HG03159 (cell line): Measurements from ENCODE around the gene SPTLC3.
A peak's percentile ranks its signal among the peaks of the same experiment; 100 is the strongest.
"Not testable (repeated sequence)": the region's sequence is repeated elsewhere in the genome, so short reads cannot be mapped to it uniquely, and the experiment has no call there.

Source experiments
- ATAC-seq: cut with Tn5 transposase; IDR thresholded peaks from one replicate; pipeline ENCODE4 v1.9.1; 2021; ENCODE audit warnings: mild to moderate bottlenecking, moderate library complexity; ENCODE audit not compliant: unreplicated experiment

SPTLC3 gene

GRCh38 chr20:13008761-13009681 lies at the start of gene SPTLC3:
SPTLC3 (plus strand) TSS chr20:13008972; CDS start chr20:13009268, 296 bp downstream.
- peak; percentile 45 for ATAC-seq

- no peak for ATAC-seq
Measured at GRCh38 chr20:12961725-12962124, 47.0 kb upstream of the SPTLC3 start.

- no peak for ATAC-seq
Measured at GRCh38 chr20:12962895-12963294, 45.9 kb upstream of the SPTLC3 start.

GRCh38 chr20:12963416-12963815 lies 45.4 kb upstream of the SPTLC3 start:
- no peak for ATAC-seq

GRCh38 chr20:12965212-12965869 lies 43.4 kb upstream of the SPTLC3 start:
- no peak for ATAC-seq

- ATAC-seq = no peak
Measured at GRCh38 chr20:12965870-12966251, 42.9 kb upstream of the SPTLC3 start.

- no peak for ATAC-seq
Measured at GRCh38 chr20:12966468-12967085, 42.2 kb upstream of the SPTLC3 start.

- ATAC-seq = no peak
Measured at GRCh38 chr20:12967932-12968331, 40.8 kb upstream of the SPTLC3 start.

- no peak for ATAC-seq
Measured at GRCh38 chr20:12968472-12968871, 40.3 kb upstream of the SPTLC3 start.

- no peak for ATAC-seq
Measured at GRCh38 chr20:12969071-12969669, 39.6 kb upstream of the SPTLC3 start.

GRCh38 chr20:12970372-12970821 lies 38.4 kb upstream of the SPTLC3 start:
- ATAC-seq = no peak

GRCh38 chr20:12975833-12976608 lies 32.8 kb upstream of the SPTLC3 start:
- no peak for ATAC-seq

- no peak for ATAC-seq
Measured at GRCh38 chr20:12976720-12977309, 32.0 kb upstream of the SPTLC3 start.

GRCh38 chr20:12977328-12978125 lies 31.2 kb upstream of the SPTLC3 start:
- no peak for ATAC-seq

GRCh38 chr20:12978126-12978394 lies 30.7 kb upstream of the SPTLC3 start:
- no peak for ATAC-seq

GRCh38 chr20:12978613-12979495 lies 29.9 kb upstream of the SPTLC3 start:
- no peak for ATAC-seq

GRCh38 chr20:12979713-12980112 lies 29.1 kb upstream of the SPTLC3 start:
- ATAC-seq = not testable (repeated sequence)

GRCh38 chr20:12982098-12982497 lies 26.7 kb upstream of the SPTLC3 start:
- no peak for ATAC-seq
